Subcutaneous adipose tissue (tissue), 4 donors: Measurements from ENCODE around the gene CCDC87. TPM values are rescaled to one million over a fixed set of nuclear protein-coding genes. Genes with fewer than 3 reads are reported as not detected.

ENCODE experiments used
- CTCF ChIP-seq: fragments of 450-650 bp; IDR thresholded peaks from one replicate; pipeline ENCODE4 v1.5.1; 2016; ENCODE audit warnings: low read depth, mild to moderate bottlenecking, control low read depth, antibody characterized with exemption, moderate library complexity
- total RNA-seq, 4 donors: library from RNA; depleted of rRNA; stranded (reverse); fragments of >200 nt; gene quantifications; one replicate each; pipeline ENCODE4 v1.1.0, GENCODE V29; 2016

The CCDC87 gene
- total RNA-seq, 4 donors from 2014 or later: 0.17 TPM; not detected in 3

- TF ChIP-seq CTCF: no peak
These were observed 42.0 kb downstream of the CCDC87 start for GRCh38 chr11:66550887-66551286.

GRCh38 chr11:66549696-66550095, 43.2 kb downstream of the CCDC87 start:
- no peak for TF ChIP-seq CTCF

- no peak for TF ChIP-seq CTCF
These were observed 43.9 kb downstream of the CCDC87 start for GRCh38 chr11:66548774-66549630.

- TF ChIP-seq CTCF: no peak
These were observed 44.8 kb downstream of the CCDC87 start for GRCh38 chr11:66548041-66548440.

- TF ChIP-seq CTCF: no peak
These were observed 45.2 kb downstream of the CCDC87 start for GRCh38 chr11:66547662-66548009.

GRCh38 chr11:66546966-66547661, 45.7 kb downstream of the CCDC87 start:
- no peak for TF ChIP-seq CTCF

GRCh38 chr11:66546368-66546965, 46.4 kb downstream of the CCDC87 start, which contains the start of gene ACTN3:
ACTN3 (plus strand) TSS chr11:66546903; CDS start chr11:66546938, 35 bp downstream.
- TF ChIP-seq CTCF: no peak
